Posterior vena cava (tissue), 2 donors: ENCODE measurements around the gene TRAF6. TPM values are rescaled to one million over a fixed set of nuclear protein-coding genes. Genes with fewer than 3 reads are reported as not detected.

Source experiments
- DNase-seq: peaks from one replicate; pipeline ENCODE4 v3.0.0-alpha.2; 2020; ENCODE audit warnings: low spot score
- intact Hi-C, 2 donors: fragments of 100-400 bp; cut with DNase I; formaldehyde crosslinking; loops; one replicate each; pipeline versions ENCODE4 v1.14.1 to v1.14.2; 2022 to 2023
- total RNA-seq, 2 donors: library from RNA; stranded (reverse); fragmentation: NEBNext Ultra II Directional; extraction: Animal tissue kit (Norgen Biotek cat#: 25700); gene quantifications; one replicate each; pipeline ENCODE4 v1.2.1, GENCODE V29; 2021
- donor health status: DM: yes; HTN: yes; CAD: no.
- donor health status: DM: yes; HTN: yes; CAD: no.

Gene TRAF6
- total RNA-seq, 2 donors from 2014 or later: 13.9 to 16.0 TPM

DNA sequence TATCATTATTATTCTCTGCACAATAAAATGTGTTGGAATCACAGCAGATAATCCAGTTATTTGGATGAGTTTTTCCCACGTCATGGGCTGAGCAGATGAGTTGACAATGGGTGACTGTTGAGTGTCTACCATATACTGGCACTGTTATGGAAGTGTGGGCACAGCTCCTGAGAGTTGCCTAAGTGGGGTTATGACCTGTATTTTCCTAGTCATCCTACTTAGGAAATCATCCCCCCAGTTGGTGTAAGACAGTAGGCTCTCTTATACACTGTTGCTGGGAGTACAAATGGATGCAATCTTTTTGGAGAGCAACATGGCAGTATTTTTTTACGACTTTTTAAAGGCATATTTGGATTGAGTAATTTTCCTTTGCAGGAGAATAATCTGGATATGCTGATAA lies 66.4 kb downstream of the TRAF6 start:
- DNase-seq: no peak
- intact Hi-C loops: no loop called here

DNA sequence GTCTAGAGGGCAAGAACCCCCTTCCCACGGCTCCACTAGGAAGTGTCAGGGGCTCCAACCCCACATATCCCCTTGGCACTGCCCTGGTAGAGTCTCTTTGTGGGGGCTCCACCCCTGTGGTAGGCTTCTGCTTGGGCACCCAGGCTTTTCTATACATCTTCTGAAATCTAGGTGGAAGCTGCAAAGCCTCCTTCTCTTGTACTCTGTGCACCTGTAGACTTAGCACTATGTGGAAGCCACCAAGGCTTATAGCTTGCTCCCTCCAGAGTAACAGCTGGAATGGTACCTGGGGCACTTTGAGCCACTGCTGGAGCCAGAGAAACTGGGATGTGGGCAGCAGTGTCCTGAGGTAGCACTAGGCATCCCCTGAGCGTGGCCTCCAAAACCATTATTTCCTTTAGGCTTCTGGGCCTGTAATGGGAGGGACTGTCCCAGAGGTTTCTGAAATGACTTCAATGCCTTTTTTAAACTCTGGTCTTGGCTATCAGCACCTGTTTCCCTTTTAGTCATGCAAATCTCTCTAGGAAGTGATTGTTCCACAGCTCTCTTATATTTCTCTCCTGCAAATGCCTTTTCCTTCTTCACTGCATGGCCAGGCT lies 68.4 kb downstream of the TRAF6 start:
- intact Hi-C loops: no loop called here

GRCh38 chr11:36438126-36438525 lies 71.9 kb downstream of the TRAF6 start:
- intact Hi-C loops: no loop called here
- no peak for DNase-seq

More for the DNA sequence above, 68.4 kb downstream of the TRAF6 start:
- no peak for DNase-seq

- intact Hi-C loops: no loop called here
- DNase-seq: no peak
Observed at GRCh38 chr11:36437413-36437812, 72.7 kb downstream of the TRAF6 start.

Other genes with a start within 250 kb of the TRAF6 start
- 10 to 100 TPM; 37.3 to 39.1 TPM for gene COMMD9, start 220.8 kb downstream of the TRAF6 start, total RNA-seq
- 10 to 100 TPM in 1 of 2 donors, 1 to 10 TPM in 1; 6.4 to 12.2 TPM for gene PRR5L, start 214.0 kb downstream of the TRAF6 start, total RNA-seq
- gene RAG1, start 57.7 kb upstream of the TRAF6 start, total RNA-seq: 1 to 10 TPM in 1 of 2 donors, under 1 TPM in 1; 0.28 to 1.1 TPM
- gene IFTAP, start 84.2 kb upstream of the TRAF6 start, total RNA-seq: 10 to 100 TPM; 14.7 to 15.6 TPM
- not detected for gene RAG2, start 88.0 kb upstream of the TRAF6 start, total RNA-seq